CD8-positive, alpha-beta memory T cell (primary cell): ENCODE data around the gene BCO2. TPM values are rescaled to one million over a fixed set of nuclear protein-coding genes. Genes with fewer than 3 reads are reported as not detected.
A peak's percentile ranks its signal among the peaks of the same experiment; 100 is the strongest.

Experiments used
- CTCF ChIA-PET: fragments of 350-600 bp; sonication (Branson Sonifier 250); formaldehyde crosslinking; loops from one replicate; lab custom pipeline; 2021; ENCODE audit warnings: antibody characterized with exemption; lab: Charles Lee
- POLR2A ChIA-PET: fragments of 350-600 bp; sonication (Branson Sonifier 250); formaldehyde crosslinking; loops from one replicate; lab custom pipeline; 2021; ENCODE audit warnings: antibody characterized with exemption; lab: Charles Lee
- DNase-seq, 5 donors: peaks; one replicate each; pipeline versions ENCODE4 v3.0.0 to v3.0.0-alpha.2; 2020 to 2022; ENCODE audit warnings: mixed read lengths in 1 of 5
- H3K27ac ChIP-seq: one replicate; pipeline ENCODE4 v1.7.0; 2013; ENCODE audit warnings: low read depth, mild to moderate bottlenecking, low read length, moderate library complexity
- H3K27me3 ChIP-seq: 2 replicates; pipeline ENCODE4 v1.7.0; 2013; ENCODE audit warnings: low read length, mild to moderate bottlenecking; ENCODE audit not compliant: insufficient read depth, poor library complexity, severe bottlenecking
- H3K36me3 ChIP-seq: 2 replicates; pipeline ENCODE4 v1.7.0; 2013; ENCODE audit warnings: mild to moderate bottlenecking, low read length, moderate library complexity; ENCODE audit not compliant: insufficient read depth
- H3K4me1 ChIP-seq: 2 replicates; pipeline ENCODE4 v1.7.0; 2013; ENCODE audit warnings: mild to moderate bottlenecking, low read length, moderate library complexity; ENCODE audit not compliant: insufficient read depth
- H3K4me3 ChIP-seq: 2 replicates; pipeline ENCODE4 v1.7.0; 2013; ENCODE audit warnings: mild to moderate bottlenecking, low read length
- H3K9me3 ChIP-seq: 2 replicates; pipeline ENCODE4 v1.7.0; 2013; ENCODE audit warnings: mild to moderate bottlenecking, low read length
- H3K27ac Mint-ChIP-seq, 8 donors: one replicate each; pipeline ENCODE4 v1.8.0; 2020 to 2021; ENCODE audit warnings: mixed read lengths in 8 of 8, mild to moderate bottlenecking in 6 of 8, inconsistent platforms in 3 of 8, moderate library complexity in 3 of 8
- H3K27me3 Mint-ChIP-seq, 2 donors: one replicate each; pipeline ENCODE4 v1.8.0; 2020 to 2021; ENCODE audit warnings: mixed read lengths in 2 of 2, mild to moderate bottlenecking in 1 of 2, moderate library complexity in 1 of 2
- H3K36me3 Mint-ChIP-seq, 3 donors: one replicate each; pipeline ENCODE4 v1.8.0; 2020 to 2021; ENCODE audit warnings: mixed read lengths in 3 of 3, inconsistent platforms in 1 of 3, mild to moderate bottlenecking in 1 of 3
- H3K4me1 Mint-ChIP-seq, 3 donors: one replicate each; pipeline ENCODE4 v1.8.0; 2020 to 2021; ENCODE audit warnings: mixed read lengths in 3 of 3, inconsistent platforms in 1 of 3, mild to moderate bottlenecking in 1 of 3
- H3K4me3 Mint-ChIP-seq, 7 donors: one replicate each; pipeline ENCODE4 v1.8.0; 2020 to 2021; ENCODE audit warnings: mixed read lengths in 7 of 7, mild to moderate bottlenecking in 6 of 7, moderate library complexity in 4 of 7, inconsistent platforms in 2 of 7
- H3K9me3 Mint-ChIP-seq, 5 donors: one replicate each; pipeline ENCODE4 v1.8.0; 2020 to 2022; ENCODE audit warnings: mixed read lengths in 5 of 5, mild to moderate bottlenecking in 3 of 5, moderate library complexity in 2 of 5, inconsistent platforms in 1 of 5
- polyA plus RNA-seq: library from polyadenylated mRNA; unstranded; fragments of 300-500 nt; fragmentation: Illumina TruSeq; gene quantifications from one replicate; pipeline ENCODE4 v1.2.3, GENCODE V29; 2021
- total RNA-seq, 2 experiments: library from RNA; stranded (reverse); gene quantifications; one replicate each; pipeline ENCODE4 v1.2.3, GENCODE V29; 2021

Gene BCO2
- total RNA-seq: 1 to 10 TPM in 1 of 2 experiments, under 1 TPM in 1; 0.84 to 1.1 TPM
- polyA plus RNA-seq: 0.17 TPM

DNA sequence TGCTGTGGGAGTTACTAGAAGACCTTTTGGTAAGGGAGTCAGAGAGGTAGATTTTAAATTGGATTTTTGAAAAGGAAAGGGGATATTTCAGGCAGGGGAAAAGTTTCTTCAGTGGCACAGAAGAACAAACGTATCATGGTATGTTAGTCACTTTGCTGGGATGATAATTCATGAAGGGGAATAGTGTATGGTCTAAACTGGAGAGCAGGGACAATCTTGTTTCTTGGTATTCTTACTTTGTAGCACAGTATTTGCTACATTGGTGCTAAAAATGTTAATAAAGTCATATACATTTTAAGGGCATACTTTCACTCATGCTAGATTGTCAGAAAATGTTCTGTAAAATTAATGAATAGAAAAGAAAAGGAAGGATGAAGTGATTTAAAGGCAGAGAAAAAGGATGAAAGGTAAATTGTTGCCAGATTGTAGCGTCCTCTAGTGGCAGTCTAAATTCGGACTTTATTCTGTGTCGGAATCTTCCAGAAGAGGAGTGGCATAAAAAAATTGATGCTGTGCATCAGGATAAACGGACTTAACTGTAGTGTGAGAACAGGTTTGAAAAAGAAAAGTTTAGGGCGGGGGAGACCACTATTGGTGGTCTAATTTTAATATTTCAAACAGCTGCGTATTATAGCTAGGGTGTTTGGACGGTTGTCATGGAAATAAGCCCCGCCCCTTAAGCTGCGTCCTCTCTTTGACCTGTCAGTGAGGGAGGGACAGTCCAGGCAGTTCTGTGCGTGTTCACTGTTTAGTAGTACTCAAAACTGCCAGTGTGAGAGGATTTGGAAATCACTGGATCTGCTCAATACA, at the start of gene BCO2:
BCO2 (plus strand) TSS at position 724 of the 810 bp plus-strand sequence. CDS start 90 bp downstream, outside the sequence.
- Mint-ChIP-seq H3K4me3 (peak within 1 kb of the TSS; percentile 40 to 73 (median 61)), H3K27ac (peak within 1 kb of the TSS in 3 of 8 donors; percentile 29 to 82 (median 58)), H3K27me3 (peaks cover 4 to 22% of the 10 kb centered on the region in 2 donors), H3K9me3 (no peaks in the 10 kb centered on the region), H3K4me1 (peaks cover 11 to 14% (median 11%) of the 10 kb centered on the region in 3 donors), H3K36me3 (peaks cover 0 to 5% (median 0%) of the 10 kb centered on the region in 3 donors)
- H3K4me1 ChIP-seq: no peaks in the 10 kb centered on the region
- H3K4me3 ChIP-seq: no peak within 1 kb of the TSS
- POLR2A ChIA-PET: no interaction called here
- H3K9me3 ChIP-seq: no peaks in the 10 kb centered on the region
- CTCF ChIA-PET: no interaction called here
- no peak within 1 kb of the TSS for H3K27ac ChIP-seq
- H3K27me3 ChIP-seq: no peaks in the 10 kb centered on the region
- DNase-seq: peak; percentile 5 to 59 (median 17)
- H3K36me3 ChIP-seq: no peaks in the 10 kb centered on the region

DNA sequence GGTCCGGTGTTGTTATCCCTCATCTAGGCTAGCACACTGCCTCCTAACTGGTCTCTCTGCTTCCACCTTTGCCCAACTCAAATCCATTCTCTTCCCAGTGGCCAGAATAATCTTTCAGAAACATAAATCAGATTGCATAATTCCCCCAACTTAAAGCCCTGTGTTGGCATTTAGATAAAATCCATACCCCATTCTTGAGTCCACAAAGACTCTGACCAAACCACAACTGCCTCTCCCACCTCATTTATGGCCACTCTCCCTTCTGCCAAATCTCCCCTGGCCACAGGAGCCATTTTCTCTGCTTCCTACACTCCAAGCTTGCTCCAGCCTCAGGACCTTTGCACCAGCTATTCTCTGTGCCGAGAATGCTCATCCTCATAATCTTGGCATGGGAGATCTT, 48.3 kb upstream of the BCO2 start:
- Mint-ChIP-seq H3K9me3 (no peaks in the 10 kb centered on the region), H3K27ac (no peak overlapping the region), H3K4me3 (no peak overlapping the region), H3K36me3 (peaks cover 0 to 4% (median 3%) of the 10 kb centered on the region in 3 donors), H3K27me3 (no peaks in the 10 kb centered on the region), H3K4me1 (peaks cover 0 to 3% (median 0%) of the 10 kb centered on the region in 3 donors)
- H3K9me3 ChIP-seq: no peaks in the 10 kb centered on the region
- H3K36me3 ChIP-seq: no peaks in the 10 kb centered on the region
- no peak overlapping the region for H3K4me3 ChIP-seq
- H3K27ac ChIP-seq: no peak overlapping the region
- no peaks in the 10 kb centered on the region for H3K27me3 ChIP-seq
- no peaks in the 10 kb centered on the region for H3K4me1 ChIP-seq
- no peak for DNase-seq
- POLR2A ChIA-PET: no interaction called here
- CTCF ChIA-PET: no interaction called here

GRCh38 chr11:112128483-112129121, 46.7 kb upstream of the BCO2 start:
- ChIA-PET CTCF (no interaction called here), POLR2A (no interaction called here)
- Histone ChIP-seq H3K4me1 (no peaks in the 10 kb centered on the region), H3K36me3 (no peaks in the 10 kb centered on the region), H3K4me3 (no peak overlapping the region), H3K9me3 (no peaks in the 10 kb centered on the region), H3K27me3 (no peaks in the 10 kb centered on the region), H3K27ac (no peak overlapping the region)
- no peaks in the 10 kb centered on the region for H3K9me3 Mint-ChIP-seq
- H3K4me1 Mint-ChIP-seq: peaks cover 0 to 3% (median 0%) of the 10 kb centered on the region in 3 donors
- H3K36me3 Mint-ChIP-seq: peaks cover 0 to 4% (median 3%) of the 10 kb centered on the region in 3 donors
- H3K27me3 Mint-ChIP-seq: no peaks in the 10 kb centered on the region
- DNase-seq: no peak
- H3K4me3 Mint-ChIP-seq: no peak overlapping the region
- no peak overlapping the region for H3K27ac Mint-ChIP-seq

GRCh38 chr11:112129656-112130055, 45.7 kb upstream of the BCO2 start:
- Histone ChIP-seq H3K27ac (no peak overlapping the region), H3K27me3 (no peaks in the 10 kb centered on the region), H3K4me3 (no peak overlapping the region), H3K36me3 (no peaks in the 10 kb centered on the region), H3K4me1 (no peaks in the 10 kb centered on the region), H3K9me3 (no peaks in the 10 kb centered on the region)
- Mint-ChIP-seq H3K4me1 (peaks cover 0 to 3% (median 0%) of the 10 kb centered on the region in 3 donors), H3K4me3 (no peak overlapping the region), H3K27ac (no peak overlapping the region), H3K27me3 (no peaks in the 10 kb centered on the region), H3K36me3 (peaks cover 0 to 9% (median 4%) of the 10 kb centered on the region in 3 donors), H3K9me3 (no peaks in the 10 kb centered on the region)
- no peak for DNase-seq
- ChIA-PET CTCF (interaction anchor here (1.5 kb wide), 1 partner anchor 16 kb away, joined by 6 read pairs; no protein-coding TSS in a partner anchor), POLR2A (no interaction called here)

- no peaks in the 10 kb centered on the region for H3K9me3 Mint-ChIP-seq
- H3K4me1 Mint-ChIP-seq: peaks cover 0 to 3% (median 0%) of the 10 kb centered on the region in 3 donors
These were observed 42.6 kb upstream of the BCO2 start for GRCh38 chr11:112132737-112133136.

GRCh38 chr11:112134473-112134872, 40.8 kb upstream of the BCO2 start:
- no peaks in the 10 kb centered on the region for H3K36me3 ChIP-seq
- H3K9me3 ChIP-seq: no peaks in the 10 kb centered on the region
- DNase-seq: no peak
- H3K4me1 ChIP-seq: no peaks in the 10 kb centered on the region
- no peaks in the 10 kb centered on the region for H3K27me3 Mint-ChIP-seq
- no peak overlapping the region for H3K4me3 Mint-ChIP-seq
- no peak overlapping the region for H3K27ac Mint-ChIP-seq
- H3K9me3 Mint-ChIP-seq: no peaks in the 10 kb centered on the region
- peaks cover 0 to 3% (median 0%) of the 10 kb centered on the region in 3 donors for H3K4me1 Mint-ChIP-seq
- CTCF ChIA-PET: no interaction called here
- H3K36me3 Mint-ChIP-seq: peaks cover 0 to 8% (median 0%) of the 10 kb centered on the region in 3 donors
- POLR2A ChIA-PET: no interaction called here
- H3K27me3 ChIP-seq: no peaks in the 10 kb centered on the region
- H3K4me3 ChIP-seq: no peak overlapping the region
- H3K27ac ChIP-seq: no peak overlapping the region

More at GRCh38 chr11:112132737-112133136, 42.6 kb upstream of the BCO2 start:
- H3K9me3 ChIP-seq: no peaks in the 10 kb centered on the region
- H3K27ac Mint-ChIP-seq: peak overlapping the region in 2 of 8 donors; percentile 27 to 42
- no peak overlapping the region for H3K4me3 Mint-ChIP-seq
- POLR2A ChIA-PET: no interaction called here
- peaks cover 0 to 8% (median 0%) of the 10 kb centered on the region in 3 donors for H3K36me3 Mint-ChIP-seq
- no peak overlapping the region for H3K27ac ChIP-seq
- H3K27me3 Mint-ChIP-seq: no peaks in the 10 kb centered on the region
- H3K36me3 ChIP-seq: no peaks in the 10 kb centered on the region
- CTCF ChIA-PET: no interaction called here
- DNase-seq: no peak
- H3K27me3 ChIP-seq: no peaks in the 10 kb centered on the region
- no peaks in the 10 kb centered on the region for H3K4me1 ChIP-seq
- no peak overlapping the region for H3K4me3 ChIP-seq

GRCh38 chr11:112143597-112143996, 31.7 kb upstream of the BCO2 start:
- H3K4me1 ChIP-seq: no peaks in the 10 kb centered on the region
- CTCF ChIA-PET: no interaction called here
- no peak overlapping the region for H3K4me3 ChIP-seq
- H3K9me3 Mint-ChIP-seq: peaks cover 0 to 8% (median 5%) of the 10 kb centered on the region in 5 donors
- H3K27ac ChIP-seq: no peak overlapping the region
- peaks cover 2 to 15% (median 3%) of the 10 kb centered on the region in 3 donors for H3K36me3 Mint-ChIP-seq
- POLR2A ChIA-PET: no interaction called here
- H3K27ac Mint-ChIP-seq: no peak overlapping the region
- no peaks in the 10 kb centered on the region for H3K9me3 ChIP-seq
- H3K4me1 Mint-ChIP-seq: no peaks in the 10 kb centered on the region
- H3K36me3 ChIP-seq: no peaks in the 10 kb centered on the region
- H3K27me3 Mint-ChIP-seq: peaks cover 4 to 5% of the 10 kb centered on the region in 2 donors
- no peaks in the 10 kb centered on the region for H3K27me3 ChIP-seq
- DNase-seq: no peak
- H3K4me3 Mint-ChIP-seq: no peak overlapping the region

- Histone ChIP-seq H3K4me3 (no peak overlapping the region), H3K9me3 (no peaks in the 10 kb centered on the region), H3K36me3 (no peaks in the 10 kb centered on the region), H3K4me1 (no peaks in the 10 kb centered on the region), H3K27me3 (no peaks in the 10 kb centered on the region), H3K27ac (no peak overlapping the region)
- ChIA-PET CTCF (no interaction called here), POLR2A (no interaction called here)
- Mint-ChIP-seq H3K36me3 (peaks cover 0 to 2% (median 0%) of the 10 kb centered on the region in 3 donors), H3K27me3 (peaks cover 4 to 11% of the 10 kb centered on the region in 2 donors), H3K4me1 (no peaks in the 10 kb centered on the region), H3K27ac (no peak overlapping the region), H3K9me3 (no peaks in the 10 kb centered on the region), H3K4me3 (no peak overlapping the region)
- no peak for DNase-seq
These were observed 24.8 kb upstream of the BCO2 start for GRCh38 chr11:112150517-112150916.
